Stimulated activated CD4-positive, alpha-beta T cell treated with anti-CD3 and anti-CD28 coated beads, Interleukin-12 subunit alpha, Interleukin-12 subunit beta, amount 100 ng/mL, for 24 hours (primary cell): ENCODE measurements around the gene CLDN20.

Experiments used
- DNase-seq, 2 experiments: peaks; one replicate each; pipeline ENCODE4 v3.0.0-alpha.2; 2020; ENCODE audit warnings: low read depth in 2 of 2

The CLDN20 gene

DNA sequence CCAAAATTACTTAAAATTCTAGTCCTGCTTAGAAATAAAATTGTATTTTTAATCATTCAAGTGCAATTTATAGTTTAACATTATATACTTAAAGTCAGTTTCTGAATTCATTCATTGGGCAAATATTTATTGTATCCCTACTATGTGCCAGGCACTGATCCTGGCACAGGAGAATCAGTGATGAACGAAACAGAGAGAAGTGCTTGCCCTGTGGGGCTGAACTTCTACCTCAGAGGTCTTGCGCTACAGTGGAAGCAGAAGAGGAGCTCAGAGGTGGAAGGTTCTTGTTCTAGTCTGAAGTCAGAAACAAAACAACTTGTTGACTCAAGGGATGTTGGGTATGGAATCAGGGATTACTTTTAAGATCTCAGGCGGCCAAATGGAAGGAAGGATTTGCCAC lies 6.0 kb downstream of the CLDN20 start:
- DNase-seq: no peak

GRCh38 chr6:155270561-155271091 lies 6.8 kb downstream of the CLDN20 start:
- no peak for DNase-seq

DNA sequence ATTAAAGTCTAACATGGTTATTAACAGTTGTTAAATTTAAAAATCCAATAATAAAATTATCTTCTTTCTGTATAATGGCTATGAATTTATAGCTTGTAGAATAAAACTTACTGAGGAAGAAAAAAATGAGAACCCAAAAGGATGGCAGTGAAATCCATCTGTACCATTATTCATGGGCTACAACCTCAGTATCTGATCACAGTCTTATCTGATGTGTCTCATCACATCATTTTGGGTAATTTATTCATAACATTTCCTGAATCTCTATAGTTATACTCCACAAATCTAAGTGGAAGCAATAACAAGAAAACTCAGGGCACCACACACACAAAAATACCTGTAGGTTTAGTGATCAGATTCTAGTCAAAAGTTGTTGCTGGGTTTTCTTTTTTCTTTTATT lies 7.3 kb downstream of the CLDN20 start:
- no peak for DNase-seq

DNA sequence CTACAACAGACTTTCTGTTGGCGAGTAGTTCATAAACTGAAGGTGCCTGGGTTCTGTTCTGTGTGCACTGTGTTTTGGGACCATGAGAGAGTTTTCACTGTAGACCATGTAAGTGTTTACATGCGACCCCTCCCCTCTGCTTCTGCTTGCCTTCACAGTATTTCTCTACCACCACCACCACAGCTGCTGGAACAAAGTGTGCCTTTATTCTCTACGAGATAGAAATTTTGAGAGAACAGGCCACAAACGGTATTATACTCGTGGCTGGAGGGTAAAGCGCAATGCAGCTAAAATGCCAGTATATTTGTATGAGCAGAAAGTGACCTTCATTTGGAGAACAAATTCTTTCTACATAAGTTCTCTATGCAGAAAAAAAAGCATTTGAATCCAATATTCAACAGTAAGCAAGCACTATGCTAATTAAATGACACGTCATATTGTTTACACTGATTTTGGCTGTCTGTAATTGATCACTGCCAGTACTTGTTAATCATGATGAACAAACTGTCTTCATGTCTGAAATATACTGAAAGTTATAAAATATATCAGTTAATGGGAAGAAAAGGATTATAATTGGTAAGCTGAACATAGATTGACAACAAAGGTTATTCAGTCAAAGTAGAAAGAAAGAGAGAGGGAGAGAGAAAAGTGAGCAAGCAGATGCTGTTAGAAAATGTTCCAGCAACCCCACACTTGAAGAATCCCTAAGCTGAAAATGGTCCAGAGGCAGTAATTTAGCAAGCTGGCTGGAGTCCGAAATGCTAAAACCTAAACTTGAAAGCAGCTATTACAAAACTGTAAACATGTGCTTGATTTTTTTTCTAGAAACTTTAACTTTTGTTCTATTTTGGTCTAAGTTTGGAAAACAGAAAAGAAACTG lies 8.8 kb downstream of the CLDN20 start:
- no peak for DNase-seq

DNA sequence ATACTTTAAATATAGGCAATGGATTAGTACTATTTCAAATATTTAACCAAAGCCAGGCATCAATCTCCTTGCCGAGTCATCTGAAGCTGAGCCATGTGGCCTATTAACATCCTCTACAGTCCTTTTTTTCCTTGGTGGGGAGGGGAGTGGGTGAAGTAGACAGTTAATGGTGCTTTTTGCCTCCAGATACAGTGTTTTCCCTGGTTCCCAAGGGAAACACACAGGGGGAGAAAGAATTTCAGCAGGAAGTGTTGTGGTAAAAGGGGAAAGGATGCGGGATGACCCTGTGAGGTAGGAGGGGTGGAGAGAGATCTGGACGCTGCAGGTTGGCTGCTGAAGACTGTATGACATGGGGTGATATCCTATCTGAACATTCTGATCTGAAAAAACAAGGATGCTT lies 9.6 kb downstream of the CLDN20 start:
- no peak for DNase-seq

- DNase-seq: no peak
Measured at GRCh38 chr6:155274106-155274505, 10.3 kb downstream of the CLDN20 start.

- DNase-seq: no peak
Measured at GRCh38 chr6:155274533-155274932, 10.7 kb downstream of the CLDN20 start.

DNA sequence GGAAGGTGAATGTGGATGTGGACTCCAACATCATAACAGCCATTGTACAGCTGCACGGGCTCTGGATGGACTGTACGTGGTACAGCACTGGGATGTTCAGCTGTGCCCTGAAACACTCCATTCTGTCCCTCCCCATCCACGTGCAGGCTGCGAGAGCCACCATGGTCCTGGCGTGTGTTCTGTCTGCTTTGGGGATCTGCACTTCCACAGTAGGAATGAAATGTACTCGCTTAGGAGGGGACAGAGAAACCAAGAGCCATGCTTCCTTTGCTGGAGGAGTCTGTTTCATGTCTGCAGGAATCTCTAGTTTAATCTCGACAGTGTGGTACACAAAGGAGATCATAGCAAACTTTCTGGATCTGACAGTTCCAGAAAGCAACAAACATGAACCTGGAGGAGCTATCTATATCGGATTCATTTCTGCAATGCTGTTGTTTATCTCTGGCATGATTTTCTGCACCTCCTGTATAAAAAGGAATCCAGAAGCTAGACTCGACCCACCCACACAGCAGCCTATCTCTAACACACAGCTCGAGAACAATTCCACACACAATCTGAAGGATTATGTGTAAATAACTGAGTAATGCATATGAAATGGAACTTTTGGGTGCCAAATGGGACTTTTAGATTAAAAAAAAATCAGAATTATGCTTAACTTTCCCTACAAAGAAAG lies 12.1 kb downstream of the CLDN20 start:
- no peak for DNase-seq

GRCh38 chr6:155276638-155277037 lies 12.8 kb downstream of the CLDN20 start:
- no peak for DNase-seq

DNA sequence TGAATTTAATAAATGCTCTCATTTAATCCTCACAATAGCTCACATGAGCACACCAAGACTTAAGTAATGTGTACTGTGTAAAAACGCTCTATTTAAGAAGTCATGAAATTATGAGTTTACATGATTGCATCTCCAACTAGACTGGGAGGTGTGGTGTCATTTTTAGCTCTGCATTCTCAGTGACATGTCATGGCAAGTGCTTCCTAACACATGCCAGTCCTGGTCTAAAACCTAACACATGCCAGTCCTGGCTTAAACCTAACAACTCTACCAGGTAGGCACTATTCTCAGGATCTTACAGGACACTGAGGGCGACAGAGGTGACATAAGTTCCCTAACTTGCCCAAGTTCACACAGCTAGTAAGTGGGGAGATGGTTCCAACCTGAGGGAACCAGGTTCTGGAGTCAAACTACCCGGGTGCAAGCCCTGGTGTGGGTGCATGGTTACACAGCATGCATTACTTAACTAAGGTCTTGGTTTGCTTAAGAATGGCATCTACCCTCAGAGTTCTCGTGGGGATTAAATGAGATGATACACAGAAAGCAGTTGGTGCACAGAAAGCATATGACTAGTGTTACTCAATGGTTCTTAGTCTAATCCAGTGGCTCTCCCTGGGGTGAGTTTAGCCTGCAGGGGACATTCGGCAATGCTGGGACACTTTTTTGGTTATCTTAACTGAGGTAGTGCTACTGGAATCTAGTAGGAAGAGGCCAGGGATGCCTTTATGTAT lies 14.7 kb downstream of the CLDN20 start:
- no peak for DNase-seq

DNA sequence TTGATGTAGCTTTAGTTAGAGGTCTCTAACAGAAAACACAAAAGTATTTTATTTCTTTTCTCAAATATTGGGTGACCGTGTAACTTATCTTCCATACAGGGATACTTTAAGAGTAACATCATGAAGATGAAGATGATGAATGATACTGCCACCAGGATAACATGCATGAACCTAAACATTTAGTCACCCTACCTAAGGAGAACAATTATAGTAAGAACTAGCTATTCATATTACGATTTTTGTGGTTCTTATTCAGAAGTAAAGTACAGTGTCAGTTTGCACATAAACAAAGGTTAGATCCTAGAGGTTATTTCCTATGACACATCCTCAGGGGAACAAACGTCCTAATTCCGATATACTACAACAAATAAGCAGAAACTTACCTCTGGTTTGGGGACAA lies 21.0 kb downstream of the CLDN20 start:
- no peak for DNase-seq

DNA sequence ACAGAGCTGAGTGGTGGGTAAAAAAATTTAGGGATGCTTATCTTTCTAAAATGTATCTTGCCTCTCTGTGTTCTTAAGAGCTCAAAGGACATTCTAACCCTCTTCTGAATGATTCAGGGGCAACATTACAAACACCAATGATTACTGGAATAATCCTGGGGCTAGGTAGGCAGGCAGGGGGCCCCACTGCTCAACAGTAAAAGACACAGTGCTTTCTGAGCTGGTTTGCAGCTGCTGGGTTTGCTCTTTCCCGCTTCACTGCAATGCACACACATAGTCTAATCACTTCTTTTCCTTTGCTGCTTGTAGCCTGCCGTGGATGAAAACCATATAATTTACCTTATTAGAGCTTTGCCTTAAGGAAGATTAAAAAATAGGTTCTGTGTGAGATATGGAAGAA lies 23.9 kb downstream of the CLDN20 start:
- DNase-seq: no peak

- no peak for DNase-seq
Measured at GRCh38 chr6:155290491-155290890, 26.7 kb downstream of the CLDN20 start.

DNA sequence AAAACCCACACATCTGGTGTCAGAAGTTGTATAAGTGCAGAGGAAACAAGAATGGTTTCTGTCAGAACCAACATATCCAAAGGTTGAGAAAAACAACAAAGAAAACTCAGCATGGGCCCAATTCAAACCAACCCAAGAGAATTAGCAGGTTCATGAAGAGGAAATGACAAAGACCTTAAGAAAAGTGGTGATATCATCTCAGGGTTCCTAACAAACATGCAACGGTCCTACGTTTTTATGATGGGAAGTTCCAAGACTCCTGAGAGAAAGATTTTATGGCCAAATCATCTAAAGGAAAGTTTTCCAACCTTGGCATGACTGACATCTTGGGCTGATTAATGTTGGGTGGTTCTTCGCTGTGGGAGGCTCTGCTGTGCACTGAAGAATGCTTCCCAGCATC lies 27.5 kb downstream of the CLDN20 start:
- DNase-seq: no peak

DNA sequence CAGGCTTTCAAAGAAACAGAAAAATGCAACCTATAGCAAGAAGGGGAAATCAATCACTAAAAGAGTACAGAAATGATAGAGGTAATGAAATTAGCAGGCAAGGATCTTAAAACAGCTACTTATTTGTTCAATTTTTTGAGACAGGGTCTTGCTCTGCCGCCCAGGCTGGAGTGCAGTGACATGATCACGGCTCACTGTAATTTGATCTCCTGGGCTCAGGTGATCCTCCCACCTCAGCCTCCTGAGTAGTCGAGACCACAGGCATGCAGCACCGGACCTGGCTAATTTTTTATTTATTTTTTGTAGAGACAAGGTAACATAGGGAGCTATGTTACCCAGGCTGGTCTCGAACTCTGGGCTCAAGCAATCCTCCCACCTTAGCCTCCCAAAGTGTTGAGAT lies 28.9 kb downstream of the CLDN20 start:
- no peak for DNase-seq

DNA sequence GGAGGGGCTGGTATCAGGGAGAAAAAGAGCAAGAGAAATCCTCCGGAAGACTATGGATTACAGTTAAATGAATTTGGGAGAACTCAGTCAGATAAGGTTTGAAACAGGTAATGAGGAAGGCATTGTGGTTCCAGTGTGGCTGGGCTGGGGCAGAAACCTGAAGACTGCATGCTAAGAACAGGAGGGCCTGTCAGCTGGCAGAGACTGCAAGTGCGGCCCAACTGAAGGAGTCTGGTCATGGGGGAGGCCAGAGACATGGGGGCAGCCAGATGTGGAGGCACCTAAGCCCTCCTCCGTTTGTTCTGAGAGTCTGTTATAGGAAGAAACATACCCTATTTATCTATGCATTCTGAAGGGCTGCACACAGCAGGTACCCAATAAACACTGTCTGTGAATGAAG lies 33.9 kb downstream of the CLDN20 start:
- DNase-seq: no peak

GRCh38 chr6:155301867-155302266 lies 38.1 kb downstream of the CLDN20 start:
- no peak for DNase-seq

DNA sequence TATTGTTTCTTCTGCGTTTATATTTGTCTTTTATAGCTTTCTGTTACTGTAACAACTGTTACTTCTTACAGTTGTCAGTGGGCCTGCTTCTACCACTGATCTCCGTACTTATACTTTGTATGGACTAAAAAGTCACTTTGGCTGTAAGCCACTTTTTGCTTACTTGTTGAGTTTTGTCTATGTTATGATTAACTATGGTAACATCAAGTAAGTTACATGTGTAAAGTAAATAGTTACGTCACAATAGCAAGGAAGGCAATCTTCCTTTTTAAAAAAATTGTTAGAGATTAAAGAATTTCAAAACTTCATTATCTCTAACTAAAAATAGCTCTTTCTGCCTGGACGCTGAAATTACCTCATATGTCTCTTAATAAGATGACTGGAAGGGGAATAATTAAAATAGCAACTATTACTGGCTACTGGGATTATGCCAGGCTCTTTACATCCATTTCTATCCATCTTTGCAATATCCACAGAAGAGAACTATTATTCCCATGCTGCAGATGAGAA lies 39.6 kb downstream of the CLDN20 start:
- no peak for DNase-seq

DNA sequence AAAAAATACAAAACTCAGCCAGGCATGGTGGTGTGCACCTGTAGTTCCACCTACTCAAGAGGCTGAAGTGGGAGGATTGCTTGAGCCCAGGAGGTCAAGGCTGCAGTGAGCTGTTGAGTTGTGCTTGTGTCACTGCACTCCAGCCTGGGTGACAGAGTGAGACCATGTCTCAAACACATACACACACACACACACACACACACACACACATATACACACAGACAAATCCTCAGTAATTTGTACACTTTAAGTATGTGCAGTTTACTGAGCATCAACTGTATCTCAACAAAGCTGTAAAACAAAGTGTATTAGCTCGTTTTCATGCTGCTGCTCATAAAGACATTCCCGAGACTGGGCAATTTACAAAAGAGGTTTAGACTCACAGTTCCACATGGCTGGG lies 43.1 kb downstream of the CLDN20 start:
- DNase-seq: no peak

DNA sequence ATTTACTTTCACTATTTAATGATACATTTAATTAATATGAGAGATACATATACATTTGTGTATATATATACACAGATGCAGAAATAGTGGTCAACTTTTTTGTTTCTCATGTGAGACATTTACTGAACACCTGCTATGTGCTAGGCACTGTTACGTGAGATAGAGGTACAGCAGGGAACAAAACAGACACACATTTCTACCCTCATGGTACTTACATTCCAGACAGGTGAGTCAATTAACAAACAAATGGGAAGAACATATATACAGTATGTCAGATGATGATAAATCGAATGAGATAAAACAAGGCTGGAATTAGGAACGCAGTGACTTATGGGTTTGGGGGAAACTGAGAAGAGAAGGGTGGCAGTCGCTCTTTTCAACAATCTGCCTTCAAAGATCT lies 45.3 kb downstream of the CLDN20 start:
- no peak for DNase-seq

DNA sequence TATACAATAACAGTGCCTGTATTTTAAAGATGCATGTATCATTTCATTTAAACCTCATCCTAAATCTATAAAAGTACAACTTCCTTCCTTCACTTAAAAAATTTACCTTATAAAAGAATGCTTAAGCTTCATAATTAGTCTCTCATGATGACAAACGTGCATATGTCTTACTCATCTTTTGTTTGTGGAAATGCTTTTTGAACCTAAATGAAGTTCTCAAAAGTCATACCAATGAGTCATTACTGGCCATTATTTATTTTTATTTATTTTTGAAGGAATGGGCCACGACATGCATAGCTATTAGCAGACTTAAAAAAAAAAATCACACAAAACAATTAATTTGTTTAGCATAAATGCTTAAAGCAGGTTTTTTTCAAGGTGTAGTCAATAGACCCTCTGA lies 46.8 kb downstream of the CLDN20 start:
- no peak for DNase-seq

DNA sequence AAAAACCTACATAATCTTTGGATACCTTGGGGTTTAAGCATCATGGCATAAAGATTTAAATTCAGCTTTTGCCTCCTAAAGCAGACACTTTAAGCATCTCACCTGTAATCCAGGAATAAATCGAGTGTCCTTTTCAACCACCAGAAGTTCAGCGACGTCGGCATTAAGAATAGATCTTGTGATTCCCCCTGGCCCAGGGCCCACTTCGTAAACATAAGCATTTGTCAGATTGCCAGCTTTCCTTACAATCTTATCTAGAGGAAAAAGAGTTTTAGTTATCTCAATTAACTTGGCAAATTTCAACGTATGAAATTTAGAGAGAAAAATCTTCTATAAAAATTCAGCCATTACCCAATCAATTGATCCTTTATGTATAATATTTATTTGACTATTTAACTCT lies 47.3 kb downstream of the CLDN20 start:
- no peak for DNase-seq
